ENCODE measurements around the gene AGTPBP1. TPM values are rescaled to one million over a fixed set of nuclear protein-coding genes. Genes with fewer than 3 reads are reported as not detected.

The AGTPBP1 gene
- total RNA-seq, 3 donors from 2014 or later (not counting 1 experiment from before 2014, with no cell fraction given) = 140 to 150 (median 140) TPM

- intact Hi-C loops (cut with micrococcal nuclease) = no loop called here
- no peaks in the 10 kb centered on the region for H3K4me1 ChIP-seq (ENCODE audit: control insufficient read depth, insufficient read depth, low read length)
- DNase-seq = no peak
- H3K4me3 Mint-ChIP-seq = no peak overlapping the region
- H3K4me1 Mint-ChIP-seq = no peaks in the 10 kb centered on the region
- no peak overlapping the region for H3K27ac ChIP-seq (ENCODE audit: low read length)
- peaks cover 38 to 44% of the 10 kb centered on the region in 2 donors for H3K27me3 Mint-ChIP-seq (ENCODE audit: low read depth in 2 of 2)
- WGBS (ENCODE audit: insufficient coverage) = 82% methylated on average over 6 of the region's 6 CpGs
- H3K27me3 ChIP-seq (ENCODE audit: control insufficient read depth, insufficient read depth, low read length) = peaks cover 5% of the 10 kb centered on the region
- H3K4me3 ChIP-seq (ENCODE audit: low read length) = no peak overlapping the region
- no peaks in the 10 kb centered on the region for H3K36me3 Mint-ChIP-seq
- ATAC-seq = no peak
- H3K27ac Mint-ChIP-seq = no peak overlapping the region
- TF ChIP-seq CTCF (IDR thresholded peaks at IDR 0.05) = no peak
- H3K36me3 ChIP-seq (ENCODE audit: control insufficient read depth, insufficient read depth, low read length) = no peaks in the 10 kb centered on the region
- no peaks in the 10 kb centered on the region for H3K9me3 Mint-ChIP-seq
- no peaks in the 10 kb centered on the region for H3K9me3 ChIP-seq (ENCODE audit: control insufficient read depth, insufficient read depth, low read length)
Observed at GRCh38 chr9:85510830-85511504, 230.8 kb downstream of the AGTPBP1 start.

- no peak for DNase-seq
- Histone ChIP-seq H3K27ac (ENCODE audit: low read length) (no peak overlapping the region), H3K4me3 (ENCODE audit: low read length) (no peak overlapping the region), H3K4me1 (ENCODE audit: control insufficient read depth, insufficient read depth, low read length) (peaks cover 5% of the 10 kb centered on the region), H3K27me3 (ENCODE audit: control insufficient read depth, insufficient read depth, low read length) (peaks cover 5% of the 10 kb centered on the region), H3K9me3 (ENCODE audit: control insufficient read depth, insufficient read depth, low read length) (no peaks in the 10 kb centered on the region), H3K36me3 (ENCODE audit: control insufficient read depth, insufficient read depth, low read length) (no peaks in the 10 kb centered on the region)
- no peak overlapping the region for H3K27ac Mint-ChIP-seq
- intact Hi-C loops (cut with micrococcal nuclease) = no loop called here
- no peak for TF ChIP-seq CTCF (IDR thresholded peaks at IDR 0.05)
- no peak for ATAC-seq
- no peaks in the 10 kb centered on the region for H3K36me3 Mint-ChIP-seq
- 85% methylated on average over 4 of the region's 4 CpGs for WGBS (ENCODE audit: insufficient coverage)
- H3K4me1 Mint-ChIP-seq = peaks cover 6 to 7% of the 10 kb centered on the region in 2 donors
- H3K9me3 Mint-ChIP-seq = no peaks in the 10 kb centered on the region
- no peak overlapping the region for H3K4me3 Mint-ChIP-seq
- peaks cover 38 to 52% of the 10 kb centered on the region in 2 donors for H3K27me3 Mint-ChIP-seq (ENCODE audit: low read depth in 2 of 2)
Observed at GRCh38 chr9:85508616-85509015, 233.1 kb downstream of the AGTPBP1 start.

- intact Hi-C loops (cut with micrococcal nuclease) = no loop called here
- H3K4me1 ChIP-seq (ENCODE audit: control insufficient read depth, insufficient read depth, low read length) = peaks cover 17% of the 10 kb centered on the region
- H3K4me3 ChIP-seq (ENCODE audit: low read length) = no peak overlapping the region
- no peak for ATAC-seq
- H3K9me3 Mint-ChIP-seq = peaks cover 2 to 5% of the 10 kb centered on the region in 2 donors
- H3K27ac ChIP-seq (ENCODE audit: low read length) = no peak overlapping the region
- TF ChIP-seq CTCF (IDR thresholded peaks at IDR 0.05) = no peak
- peaks cover 22 to 23% of the 10 kb centered on the region in 2 donors for H3K4me1 Mint-ChIP-seq
- peaks cover 38 to 63% of the 10 kb centered on the region in 2 donors for H3K27me3 Mint-ChIP-seq (ENCODE audit: low read depth in 2 of 2)
- no peak for DNase-seq
- H3K27ac Mint-ChIP-seq = no peak overlapping the region
- whole genome bisulfite sequencing (ENCODE audit: insufficient coverage) = 94% methylated on average over 7 of the region's 7 CpGs
- no peak overlapping the region for H3K4me3 Mint-ChIP-seq
- peaks cover 11% of the 10 kb centered on the region for H3K9me3 ChIP-seq (ENCODE audit: control insufficient read depth, insufficient read depth, low read length)
- peaks cover 10% of the 10 kb centered on the region for H3K36me3 Mint-ChIP-seq
- peaks cover 5% of the 10 kb centered on the region for H3K27me3 ChIP-seq (ENCODE audit: control insufficient read depth, insufficient read depth, low read length)
- no peaks in the 10 kb centered on the region for H3K36me3 ChIP-seq (ENCODE audit: control insufficient read depth, insufficient read depth, low read length)
Observed at GRCh38 chr9:85505612-85506011, 236.1 kb downstream of the AGTPBP1 start.

Data from natural killer cell (primary cell).